ENCODE measurements around the gene TM4SF18.

- TF ChIP-seq MEF2A (IDR thresholded peaks at IDR 0.05; ENCODE audit: borderline replicate concordance, low read depth) = no peak
- no peak for TF ChIP-seq SIN3A (IDR thresholded peaks at IDR 0.05; ENCODE audit: borderline replicate concordance, low read depth, low read length)
- TF ChIP-seq CTCF (IDR thresholded peaks at IDR 0.05) = no peak
- no peak for TF ChIP-seq POLR2AphosphoS5 (IDR thresholded peaks at IDR 0.05; ENCODE audit: low read depth, low read length)
- no peak for TF ChIP-seq USF2 (IDR thresholded peaks at IDR 0.05; ENCODE audit: borderline replicate concordance, low read depth, low read length)
- TF ChIP-seq RAD21 (IDR thresholded peaks at IDR 0.05; ENCODE audit: low read length) = no peak
- no peak for TF ChIP-seq TCF12 (IDR thresholded peaks at IDR 0.05)
- TF ChIP-seq EP300 (IDR thresholded peaks at IDR 0.05; ENCODE audit: borderline replicate concordance in 1 of 2, low read depth in 1 of 2, low read length in 1 of 2) = no peak
- no peak for TF ChIP-seq MAX (IDR thresholded peaks at IDR 0.05; ENCODE audit: low read depth)
- TF ChIP-seq YY1 (IDR thresholded peaks at IDR 0.05; ENCODE audit: low read depth) = no peak
- TF ChIP-seq CHD2 (IDR thresholded peaks at IDR 0.05; ENCODE audit: low read length, partially characterized antibody) = no peak
- no peak for TF ChIP-seq NRF1 (IDR thresholded peaks at IDR 0.05; ENCODE audit: low read depth, low read length)
- TF ChIP-seq RCOR1 (IDR thresholded peaks at IDR 0.05; ENCODE audit: low read length) = no peak
Measured at GRCh38 chr3:149382518-149382917, 49.1 kb upstream of the TM4SF18 start.
